Upper lobe of left lung (tissue), 4 donors: ENCODE results near the gene EIF4G3.

Experiments used
- EP300 ChIP-seq, 4 donors: sonication (generic); formaldehyde crosslinking; IDR thresholded peaks; one replicate each; pipeline ENCODE4 v1.5.1; 2017; ENCODE audit warnings: antibody characterized with exemption in 4 of 4, control low read depth in 2 of 4
- POLR2A ChIP-seq, 4 donors: fragments of 450-650 bp; IDR thresholded peaks; one replicate each; pipeline ENCODE4 v1.5.1; 2016 to 2017; ENCODE audit warnings: antibody characterized with exemption in 4 of 4, mild to moderate bottlenecking in 2 of 4

DNA sequence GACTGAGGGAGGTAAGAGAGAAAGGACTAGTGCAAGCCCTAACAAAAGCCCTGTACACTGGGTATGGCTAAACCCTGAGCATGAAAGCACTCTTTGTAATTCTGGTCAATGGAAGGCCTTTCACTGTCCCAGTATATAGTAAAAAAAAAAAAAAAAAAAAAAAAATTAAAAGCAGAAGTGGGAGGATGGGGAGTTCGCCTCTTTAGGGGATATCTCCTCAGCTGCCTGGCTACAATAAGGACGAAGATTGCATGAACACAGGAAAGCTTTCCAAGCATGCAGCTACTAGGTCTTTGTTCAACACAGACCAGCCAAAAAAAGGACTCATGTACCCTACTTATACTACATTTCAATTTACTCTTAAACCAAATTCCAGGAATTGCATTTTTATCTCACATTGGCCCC is 59.1 kb downstream of the EIF4G3 start:
- no peak for TF ChIP-seq POLR2A (IDR thresholded peaks at IDR 0.05)
- no peak for TF ChIP-seq EP300 (IDR thresholded peaks at IDR 0.05)
